Uterus (tissue), 4 donors: Measurements from ENCODE around the gene ZNF804B. TPM values are rescaled to one million over a fixed set of nuclear protein-coding genes. Genes with fewer than 3 reads are reported as not detected.

ENCODE experiments used
- DNase-seq, 2 donors: peaks; one replicate each; pipeline ENCODE4 v3.0.0-alpha.2; 2019 to 2020
- H3K27ac ChIP-seq, 2 donors: fragments of 200-600 bp; sonication (generic); 1 replicate in 1 of 2; 2 replicates in 1 of 2; pipeline ENCODE4 v1.5.1; 2016 to 2018
- H3K27me3 ChIP-seq, 2 donors: fragments of 200-600 bp; sonication (generic); one replicate each; pipeline ENCODE4 v1.5.1; 2018 to 2019; ENCODE audit warnings: control low read depth in 1 of 2
- H3K36me3 ChIP-seq, 2 donors: fragments of 200-600 bp; sonication (generic); one replicate each; pipeline ENCODE4 v1.5.1; 2019; ENCODE audit warnings: control low read depth in 1 of 2
- H3K4me1 ChIP-seq, 2 donors: fragments of 200-600 bp; sonication (generic); one replicate each; pipeline ENCODE4 v1.5.1; 2018 to 2019; ENCODE audit warnings: control low read depth in 1 of 2
- H3K4me3 ChIP-seq, 2 donors: fragments of 200-600 bp; sonication (generic); 1 replicate in 1 of 2; 2 replicates in 1 of 2; pipeline ENCODE4 v1.5.1; 2018 to 2019; ENCODE audit warnings: mild to moderate bottlenecking in 1 of 2
- H3K9me3 ChIP-seq, 2 donors: fragments of 200-600 bp; sonication (generic); one replicate each; pipeline ENCODE4 v1.5.1; 2019; ENCODE audit warnings: control low read depth in 1 of 2
- CTCF ChIP-seq, 4 experiments: fragments of 200-600 bp in 2 of 4; fragments of 450-650 bp in 2 of 4; sonication (generic) in 2 of 4; IDR thresholded peaks; one replicate each; pipeline ENCODE4 v1.5.1; 2016 to 2019; ENCODE audit warnings: antibody characterized with exemption in 4 of 4, mild to moderate bottlenecking in 2 of 4, moderate library complexity in 1 of 4
- POLR2A ChIP-seq, 2 donors: fragments of 450-650 bp; IDR thresholded peaks; one replicate each; pipeline ENCODE4 v1.6.1; 2016; ENCODE audit warnings: antibody characterized with exemption in 2 of 2, mild to moderate bottlenecking in 1 of 2, moderate library complexity in 1 of 2
- intact Hi-C: fragments of 100-400 bp; cut with DNase I; formaldehyde crosslinking; loops from one replicate; pipeline ENCODE4 v1.15.1; 2023; ENCODE audit warnings: low total_unique reads
- total RNA-seq, 4 donors: library from RNA; depleted of rRNA in 3 of 4; stranded (reverse); fragments of >200 nt in 3 of 4; gene quantifications; one replicate each; pipeline versions ENCODE4 v1.1.0 to v1.2.4, GENCODE V29; 2014 to 2023
- donor health status: DM: yes; HTN: yes; CAD: no.

The ZNF804B gene
- total RNA-seq, 4 donors from 2014 or later: 0.07 TPM; not detected in 3

DNA sequence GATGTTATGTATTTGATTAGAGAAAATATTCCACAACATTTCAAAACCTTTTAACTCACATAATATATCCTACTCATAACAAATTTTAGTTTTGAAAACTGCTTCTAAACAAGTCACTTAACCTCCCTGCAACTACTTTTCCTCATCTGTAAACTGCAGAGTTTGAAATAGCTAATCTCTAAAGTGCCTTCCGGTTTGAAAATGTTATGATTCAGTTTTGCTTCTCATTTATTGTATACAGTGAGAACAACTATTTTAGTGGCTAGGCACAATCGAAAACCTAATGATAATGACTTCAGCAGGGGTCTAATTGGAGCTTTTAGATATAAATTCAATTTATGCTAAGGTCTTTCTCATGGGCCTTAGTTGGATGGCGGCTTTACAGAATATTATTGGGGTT lies 66.7 kb downstream of the ZNF804B start:
- TF ChIP-seq CTCF (IDR thresholded peaks at IDR 0.05) (no peak), POLR2A (IDR thresholded peaks at IDR 0.05) (no peak)
- Histone ChIP-seq H3K36me3 (no peaks in the 10 kb centered on the region), H3K4me3 (no peak overlapping the region), H3K9me3 (no peaks in the 10 kb centered on the region), H3K4me1 (no peaks in the 10 kb centered on the region), H3K27ac (no peak overlapping the region), H3K27me3 (no peaks in the 10 kb centered on the region)
- DNase-seq: no peak
- intact Hi-C loops: no loop called here

- no peaks in the 10 kb centered on the region for H3K27me3 ChIP-seq
- no peaks in the 10 kb centered on the region for H3K4me1 ChIP-seq
- H3K36me3 ChIP-seq: no peaks in the 10 kb centered on the region
- no peaks in the 10 kb centered on the region for H3K9me3 ChIP-seq
- no peak for DNase-seq
- no peak overlapping the region for H3K27ac ChIP-seq
- intact Hi-C loops: no loop called here
- no peak overlapping the region for H3K4me3 ChIP-seq
- TF ChIP-seq POLR2A (IDR thresholded peaks at IDR 0.05): no peak
- peak in 1 of 4 experiments; percentile 7 for TF ChIP-seq CTCF (IDR thresholded peaks at IDR 0.05)
These were observed 75.7 kb downstream of the ZNF804B start for GRCh38 chr7:88835147-88835728.

- H3K27me3 ChIP-seq: no peaks in the 10 kb centered on the region
- H3K27ac ChIP-seq: no peak overlapping the region
- TF ChIP-seq CTCF (IDR thresholded peaks at IDR 0.05): no peak
- no peak for TF ChIP-seq POLR2A (IDR thresholded peaks at IDR 0.05)
- DNase-seq: no peak
- no peak overlapping the region for H3K4me3 ChIP-seq
- H3K36me3 ChIP-seq: no peaks in the 10 kb centered on the region
- H3K4me1 ChIP-seq: no peaks in the 10 kb centered on the region
- intact Hi-C loops: no loop called here
- no peaks in the 10 kb centered on the region for H3K9me3 ChIP-seq
These were observed 82.7 kb downstream of the ZNF804B start for GRCh38 chr7:88842201-88842600.

DNA sequence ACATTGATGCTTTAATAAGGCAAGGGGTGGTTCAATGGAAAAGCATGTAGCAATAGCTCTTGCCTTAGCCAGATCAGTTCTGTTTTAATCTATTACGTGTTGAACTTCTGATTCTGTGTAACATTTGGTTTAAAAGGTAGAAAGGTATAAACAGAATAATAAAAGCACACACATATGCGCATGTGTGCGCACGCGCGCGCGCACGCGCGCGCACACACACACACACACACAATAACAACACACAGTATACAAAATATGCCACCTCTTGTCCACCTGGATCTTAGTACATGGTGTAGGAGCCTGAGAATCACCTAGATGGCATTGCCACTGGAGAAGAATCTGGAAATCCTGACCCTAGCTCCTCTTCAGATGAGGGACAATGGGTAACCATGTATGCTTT lies 85.6 kb downstream of the ZNF804B start:
- no peak for DNase-seq
- Histone ChIP-seq H3K4me3 (no peak overlapping the region), H3K27ac (no peak overlapping the region), H3K36me3 (no peaks in the 10 kb centered on the region), H3K4me1 (no peaks in the 10 kb centered on the region), H3K27me3 (no peaks in the 10 kb centered on the region), H3K9me3 (no peaks in the 10 kb centered on the region)
- intact Hi-C loops: no loop called here
- TF ChIP-seq POLR2A (IDR thresholded peaks at IDR 0.05) (no peak), CTCF (IDR thresholded peaks at IDR 0.05) (no peak)

- no peaks in the 10 kb centered on the region for H3K36me3 ChIP-seq
- no peak overlapping the region for H3K4me3 ChIP-seq
- no peaks in the 10 kb centered on the region for H3K4me1 ChIP-seq
- no peak for TF ChIP-seq POLR2A (IDR thresholded peaks at IDR 0.05)
- no peak for TF ChIP-seq CTCF (IDR thresholded peaks at IDR 0.05)
- H3K27ac ChIP-seq: no peak overlapping the region
- intact Hi-C loops: no loop called here
- no peak for DNase-seq
- no peaks in the 10 kb centered on the region for H3K27me3 ChIP-seq
- no peaks in the 10 kb centered on the region for H3K9me3 ChIP-seq
These were observed 91.7 kb downstream of the ZNF804B start for GRCh38 chr7:88851220-88851619.
